GM21619 (cell line): ENCODE measurements around the gene PLXND1.
"Not testable (repeated sequence)": the region's sequence is repeated elsewhere in the genome, so short reads cannot be mapped to it uniquely, and the experiment has no call there.

Experiments
- ATAC-seq: cut with Tn5 transposase; IDR thresholded peaks from one replicate; pipeline ENCODE4 v1.9.1; 2021; ENCODE audit not compliant: unreplicated experiment

The PLXND1 gene

DNA sequence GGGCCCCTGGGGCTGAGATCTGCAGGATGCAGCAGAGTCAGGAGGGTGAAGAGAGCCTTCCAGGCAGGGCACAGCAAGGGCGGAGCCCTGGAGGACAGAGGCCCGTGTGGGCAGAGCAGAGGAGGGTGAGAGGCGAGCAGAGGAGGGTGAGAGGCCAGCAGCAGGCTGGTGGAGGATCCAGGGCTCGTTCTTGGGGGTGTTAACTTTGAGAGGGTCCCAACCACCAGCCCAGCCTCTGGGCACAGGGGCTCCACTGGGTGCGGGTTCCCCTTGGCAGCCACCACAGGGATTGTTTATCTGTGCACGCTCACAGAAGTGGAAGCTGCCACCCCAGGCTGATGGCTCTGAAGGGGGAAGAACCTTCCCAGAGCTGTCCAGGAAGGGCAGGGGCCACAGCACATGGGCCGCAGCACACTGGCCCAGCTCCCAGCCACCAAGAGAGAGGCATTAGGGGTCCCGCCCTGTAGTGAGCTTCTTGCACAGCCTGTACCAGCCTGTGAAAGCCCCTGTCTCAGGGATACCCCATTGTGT lies 9.3 kb upstream of the PLXND1 start:
- no peak for ATAC-seq

DNA sequence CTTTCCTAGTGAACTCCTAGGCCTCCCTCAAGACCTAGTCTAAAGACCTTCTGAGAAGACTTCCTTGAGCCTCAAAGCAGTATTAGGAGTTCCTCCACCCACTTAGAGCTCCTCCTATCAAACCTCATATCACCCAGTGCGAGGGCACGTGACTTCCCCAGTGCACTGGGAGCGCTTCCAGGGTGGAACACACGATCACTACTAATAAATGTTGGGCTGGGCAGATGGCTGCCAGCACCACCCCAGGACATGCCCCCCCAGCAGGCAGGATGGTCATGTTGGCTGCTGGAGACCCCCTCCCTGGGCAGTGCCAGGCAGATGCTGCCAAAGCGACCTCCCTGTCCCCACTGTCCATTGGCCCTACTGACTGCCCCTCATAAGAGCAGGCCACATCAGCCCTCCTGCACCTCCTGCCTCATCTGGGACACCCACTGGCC lies 8.5 kb upstream of the PLXND1 start:
- ATAC-seq: no peak

DNA sequence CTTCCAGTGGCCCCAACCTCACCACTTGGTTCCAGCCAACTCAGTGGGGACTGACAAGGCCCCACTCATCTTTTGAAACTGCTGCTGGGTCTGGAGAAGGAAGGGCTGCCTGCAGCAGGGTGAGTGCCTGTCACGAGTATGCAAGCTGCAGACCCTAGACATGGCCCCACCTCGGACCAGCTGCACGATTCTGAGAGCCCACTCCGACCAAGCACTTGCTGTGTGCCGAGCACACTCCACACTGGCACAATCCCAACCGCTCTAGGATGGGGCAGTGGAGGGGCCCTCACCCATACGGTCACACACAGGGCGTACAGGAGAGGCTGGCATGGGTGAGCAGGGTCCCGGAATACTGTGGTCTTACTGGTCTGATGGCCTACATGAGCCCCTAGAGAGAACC lies 8.0 kb upstream of the PLXND1 start:
- ATAC-seq: no peak

DNA sequence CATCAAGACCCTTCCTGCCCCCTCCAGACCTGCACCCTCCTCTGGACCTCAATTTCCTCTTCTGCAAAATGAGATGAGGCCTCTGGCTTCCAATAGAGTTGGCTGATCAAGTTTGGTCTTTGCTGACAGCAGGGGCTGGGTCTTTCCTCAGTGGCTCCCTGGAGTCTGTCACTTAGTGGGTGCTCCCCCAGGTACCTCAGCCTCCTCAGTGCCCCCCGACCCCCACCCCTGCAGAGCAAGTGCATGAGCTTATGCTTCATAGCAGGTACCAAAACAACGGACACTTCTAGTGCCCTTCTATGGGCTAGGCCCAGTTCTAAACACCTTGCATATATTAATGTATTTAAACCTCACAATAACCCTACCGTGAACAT lies 6.9 kb upstream of the PLXND1 start:
- ATAC-seq: no peak

DNA sequence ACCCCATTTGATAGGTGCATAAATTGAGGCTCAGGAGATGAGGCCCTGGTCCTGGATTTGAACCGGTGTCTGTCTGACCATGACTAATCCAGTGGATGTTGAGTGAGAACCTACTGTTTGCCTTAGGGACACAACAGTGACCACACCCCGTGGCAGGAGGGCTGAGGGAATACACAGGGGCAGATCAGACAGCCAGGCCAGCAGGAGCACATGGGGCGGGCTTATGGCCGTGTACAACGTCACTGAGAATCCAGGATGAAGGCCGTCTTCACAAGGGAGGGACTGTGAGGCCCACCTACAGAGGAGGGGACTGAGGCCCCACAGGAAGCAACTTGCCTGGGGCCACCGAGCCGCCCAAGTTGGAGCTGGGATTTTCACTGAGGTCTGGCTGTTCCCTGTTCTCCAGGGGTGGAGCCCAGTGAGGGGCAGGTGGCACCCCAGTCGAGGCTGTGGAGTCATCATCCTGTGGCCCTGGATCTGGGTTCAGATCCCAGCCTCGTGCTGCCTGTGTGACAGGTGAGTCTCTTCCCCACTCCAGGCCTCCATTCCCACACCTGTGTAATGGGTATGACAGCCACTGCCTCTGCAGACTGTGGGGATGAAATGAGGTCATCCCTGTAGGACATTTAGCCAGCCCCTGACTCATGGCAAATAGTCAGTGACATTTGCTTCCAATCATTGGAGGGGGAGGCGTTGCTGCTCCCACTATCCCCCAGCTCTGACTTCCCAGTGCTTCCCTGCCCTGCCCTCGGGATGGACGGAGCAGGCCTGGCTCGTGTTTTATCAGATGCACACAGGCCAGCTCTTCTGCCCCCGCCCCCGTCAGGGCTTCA lies 6.3 kb upstream of the PLXND1 start:
- no peak for ATAC-seq

DNA sequence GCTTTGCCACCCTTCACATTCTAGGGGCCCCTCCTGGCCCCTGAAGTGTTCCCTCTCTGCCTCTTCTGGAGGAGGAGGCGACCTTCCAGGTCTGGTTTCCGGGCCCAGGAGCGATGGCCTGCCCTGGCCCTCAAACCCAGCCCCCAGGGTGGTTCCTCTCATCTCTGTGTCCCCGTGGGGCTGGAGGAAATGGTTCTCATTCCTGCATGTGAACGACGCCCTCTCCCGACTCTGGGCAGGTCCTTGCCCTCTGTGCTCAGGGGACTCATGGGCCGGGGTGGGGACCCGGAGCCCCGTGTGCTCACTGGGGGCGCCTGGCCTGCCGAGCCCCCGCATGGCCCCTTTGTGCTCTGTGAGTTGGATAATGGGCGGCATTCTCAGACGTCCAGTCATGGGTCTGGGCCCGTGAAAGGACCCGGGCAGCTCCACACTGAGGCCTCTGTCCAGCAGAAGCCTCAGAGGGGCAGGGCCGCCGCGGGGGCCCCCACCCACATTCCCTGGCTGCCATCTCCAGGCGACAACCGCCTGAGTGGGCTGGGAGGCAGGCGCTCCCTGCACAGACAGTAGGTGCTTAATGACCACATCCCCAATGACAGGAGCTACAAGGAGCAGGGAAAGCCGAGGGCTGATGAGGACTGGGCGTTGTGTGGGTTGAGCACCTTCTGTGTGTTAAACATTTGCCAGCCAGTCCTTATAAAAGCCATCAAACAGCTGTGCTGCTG lies 5.5 kb upstream of the PLXND1 start:
- ATAC-seq: no peak

DNA sequence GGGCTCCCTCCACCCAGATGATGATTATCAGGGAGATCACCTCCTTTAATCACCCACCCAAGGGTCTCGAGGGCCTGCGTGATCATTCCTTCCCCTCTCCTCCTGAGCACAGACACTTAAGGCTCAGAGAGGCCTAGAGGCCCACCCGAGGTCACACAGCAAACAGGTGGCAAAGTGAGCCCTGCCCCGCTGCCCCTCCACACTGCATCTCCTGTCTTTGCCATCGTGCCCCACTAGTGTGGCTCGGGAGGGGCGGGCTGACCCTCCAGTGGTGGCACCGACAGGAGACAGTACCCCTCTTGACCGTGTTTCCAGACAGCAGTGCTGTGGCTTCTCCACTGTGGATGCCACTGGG lies 4.9 kb upstream of the PLXND1 start:
- no peak for ATAC-seq

DNA sequence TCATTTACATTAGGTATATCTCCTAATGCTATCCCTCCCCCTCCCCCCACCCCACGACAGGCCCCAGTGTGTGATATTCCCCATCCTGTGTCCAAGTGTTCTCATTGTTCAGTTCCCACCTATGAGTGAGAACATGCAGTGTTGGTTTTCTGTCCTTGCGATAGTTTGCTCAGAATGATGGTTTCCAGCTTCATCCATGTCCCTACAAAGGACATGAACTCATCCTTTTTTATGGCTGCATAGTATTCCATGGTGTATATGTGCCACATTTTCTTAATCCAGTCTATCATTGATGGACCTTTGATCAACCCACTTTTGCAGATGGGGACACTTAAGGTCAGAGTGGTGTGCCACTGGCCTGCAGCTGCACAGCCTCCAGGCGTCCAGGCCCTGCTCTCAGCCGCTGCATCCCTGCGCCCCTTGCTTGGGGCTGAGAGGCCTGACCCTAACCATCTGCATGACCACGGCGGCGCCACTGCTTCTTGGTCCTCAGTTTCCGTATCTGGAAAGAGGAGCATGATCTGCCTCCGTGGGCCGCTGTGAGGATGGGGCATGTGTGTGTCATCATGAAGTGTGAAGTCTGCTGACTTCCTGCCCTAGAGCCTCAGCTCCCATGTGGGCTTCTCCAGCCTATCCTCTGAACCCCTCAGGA lies 4.4 kb upstream of the PLXND1 start:
- not testable (repeated sequence) for ATAC-seq

DNA sequence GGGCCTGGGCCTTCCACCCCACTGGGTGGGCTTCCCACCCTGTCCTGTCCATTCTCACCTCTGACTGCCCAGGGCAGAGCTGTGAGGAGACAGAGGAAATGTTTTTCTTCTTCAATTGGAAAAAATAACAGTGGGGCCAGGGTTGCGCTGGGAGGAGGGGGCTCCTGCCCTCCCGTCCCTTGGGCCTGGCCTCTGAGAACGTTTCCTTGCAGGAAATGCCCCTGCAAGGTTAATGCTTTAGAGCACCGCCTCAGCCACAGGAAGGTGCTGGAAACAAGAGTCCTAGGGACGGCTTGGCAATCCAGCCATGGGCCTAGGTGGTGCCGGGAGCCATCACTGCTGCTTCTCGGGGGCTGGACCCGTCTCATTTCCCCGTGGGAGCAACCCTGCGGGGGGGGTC lies 3.8 kb upstream of the PLXND1 start:
- ATAC-seq: no peak

DNA sequence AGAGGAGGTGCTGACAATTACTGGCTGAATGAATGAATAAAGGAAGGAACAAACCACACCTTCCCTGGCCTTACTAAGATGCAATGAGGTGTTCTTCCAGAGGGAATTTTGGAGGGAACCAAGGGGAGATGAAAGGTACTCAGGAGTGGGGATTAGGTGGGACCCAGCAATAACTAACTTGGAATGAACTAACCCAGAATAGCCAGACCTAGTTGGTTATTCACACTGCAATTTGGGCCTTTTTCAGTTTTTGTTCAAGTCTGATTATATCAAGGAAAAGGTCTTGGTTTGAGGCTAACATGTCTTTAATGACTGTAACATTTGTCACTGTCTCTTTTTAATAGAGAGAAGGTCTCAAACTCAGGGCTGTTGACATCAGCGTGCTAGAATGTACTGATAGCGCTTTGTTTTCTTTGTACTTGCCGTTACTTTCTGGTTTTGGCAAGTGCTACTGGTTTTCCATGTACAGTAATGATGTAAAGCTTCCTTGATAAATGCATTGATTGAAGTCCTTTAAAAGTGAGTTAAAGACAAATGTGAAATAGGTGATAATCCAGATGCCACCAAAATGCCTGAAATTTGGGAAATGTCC lies 3.2 kb upstream of the PLXND1 start:
- no peak for ATAC-seq

DNA sequence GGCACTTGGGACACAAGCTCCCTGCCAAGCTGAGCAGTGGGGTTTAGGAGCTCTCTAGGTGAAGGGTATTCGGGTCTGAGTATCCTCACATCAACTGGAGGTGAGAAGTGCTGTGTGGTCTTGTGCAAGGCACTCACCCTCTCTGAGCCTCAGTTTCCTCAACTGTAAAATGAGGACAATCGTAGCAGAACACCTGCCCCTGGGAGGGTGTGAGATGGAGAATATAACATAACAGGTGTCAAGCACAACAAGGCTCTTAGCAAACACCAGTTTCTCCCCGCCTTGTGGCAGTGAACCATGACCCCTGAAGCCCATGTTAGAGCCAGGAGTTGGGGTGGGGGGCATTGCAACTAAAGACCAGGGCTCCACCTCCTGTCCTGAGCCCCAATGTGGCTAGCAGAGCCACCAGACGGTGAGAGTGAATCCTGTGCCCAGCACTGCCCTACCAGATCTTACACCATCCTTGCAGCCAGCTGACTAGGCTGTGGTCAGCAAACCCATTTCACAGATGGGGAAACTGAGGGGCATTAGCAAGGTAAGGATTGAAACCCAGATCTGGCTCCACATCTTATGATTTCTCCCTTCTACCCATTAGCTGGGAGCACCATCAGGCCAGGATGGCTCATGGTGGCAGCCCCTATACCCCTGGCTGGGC lies 2.6 kb upstream of the PLXND1 start:
- no peak for ATAC-seq

DNA sequence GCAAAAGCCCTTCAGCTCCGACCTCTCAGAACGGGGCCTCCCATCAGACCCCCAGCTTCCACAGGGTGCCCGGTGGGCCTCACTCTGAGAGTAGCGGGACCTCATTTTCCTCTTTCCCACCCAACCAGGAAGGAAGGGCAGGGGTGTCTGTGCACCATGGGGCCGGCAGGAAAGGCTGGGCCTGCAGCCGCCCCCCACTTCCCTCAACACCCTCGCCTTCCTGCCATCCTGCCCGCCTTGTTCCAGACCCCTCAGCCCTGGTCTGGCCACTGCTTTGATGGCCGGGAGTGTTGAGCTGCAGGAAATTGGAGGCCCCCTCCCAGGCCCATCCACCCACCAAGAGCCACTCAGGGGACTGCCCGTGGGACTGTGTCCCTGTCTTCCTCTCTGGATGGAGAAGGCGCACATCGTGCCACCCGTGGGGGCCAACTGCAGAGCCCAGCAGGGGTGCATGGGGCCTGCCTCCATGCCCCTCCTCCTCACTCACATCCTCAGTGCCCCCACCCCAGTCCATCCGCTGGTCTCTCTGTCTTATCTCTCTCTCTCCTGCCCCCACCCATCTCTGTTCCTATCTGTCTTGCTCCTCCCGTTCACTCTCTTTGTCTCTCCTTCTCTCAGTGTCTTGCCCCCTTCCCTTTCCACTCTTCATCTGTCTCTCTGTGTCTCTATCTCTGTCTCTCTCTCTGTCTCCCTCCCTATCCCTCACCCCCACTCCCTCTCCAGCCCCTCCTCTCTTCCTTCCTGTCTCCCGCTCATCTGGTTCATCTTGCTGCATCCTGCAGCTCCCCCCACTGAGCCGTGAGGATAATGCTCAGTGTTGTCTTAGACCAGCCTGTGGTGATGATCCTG lies 1.8 kb upstream of the PLXND1 start:
- ATAC-seq: no peak

DNA sequence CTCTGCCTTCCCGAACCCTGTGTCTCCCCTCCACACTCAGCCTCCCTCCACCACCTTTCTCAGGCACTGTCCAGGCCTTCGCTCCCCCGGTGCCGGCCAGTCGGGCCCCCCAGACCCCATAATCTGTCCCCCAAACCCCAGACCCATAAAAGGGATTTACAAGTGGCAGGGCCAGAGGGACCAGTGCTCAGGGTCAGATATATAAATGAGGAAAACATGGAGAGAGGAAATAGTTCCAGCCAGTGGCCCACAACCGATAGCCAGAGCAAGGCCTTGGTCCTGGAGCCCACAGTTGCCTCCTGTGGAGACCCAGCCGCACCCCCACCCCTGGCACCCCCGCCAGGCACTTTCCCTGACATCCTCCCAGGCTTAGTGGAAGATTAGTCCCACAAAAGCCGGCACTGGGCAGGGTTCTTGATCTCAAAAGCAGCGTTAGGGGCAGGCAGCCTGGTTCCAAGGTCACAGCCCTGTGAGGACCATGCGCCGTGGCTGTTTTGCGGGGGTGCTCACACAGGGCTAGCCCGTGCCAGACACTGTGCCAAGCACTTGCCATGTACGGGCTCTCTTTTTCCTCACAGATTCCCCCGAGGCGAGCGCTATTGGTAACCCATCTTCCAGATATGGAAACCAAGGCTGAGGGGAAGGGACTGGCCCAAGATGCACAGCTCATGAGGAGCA lies 1.1 kb upstream of the PLXND1 start:
- ATAC-seq: no peak

DNA sequence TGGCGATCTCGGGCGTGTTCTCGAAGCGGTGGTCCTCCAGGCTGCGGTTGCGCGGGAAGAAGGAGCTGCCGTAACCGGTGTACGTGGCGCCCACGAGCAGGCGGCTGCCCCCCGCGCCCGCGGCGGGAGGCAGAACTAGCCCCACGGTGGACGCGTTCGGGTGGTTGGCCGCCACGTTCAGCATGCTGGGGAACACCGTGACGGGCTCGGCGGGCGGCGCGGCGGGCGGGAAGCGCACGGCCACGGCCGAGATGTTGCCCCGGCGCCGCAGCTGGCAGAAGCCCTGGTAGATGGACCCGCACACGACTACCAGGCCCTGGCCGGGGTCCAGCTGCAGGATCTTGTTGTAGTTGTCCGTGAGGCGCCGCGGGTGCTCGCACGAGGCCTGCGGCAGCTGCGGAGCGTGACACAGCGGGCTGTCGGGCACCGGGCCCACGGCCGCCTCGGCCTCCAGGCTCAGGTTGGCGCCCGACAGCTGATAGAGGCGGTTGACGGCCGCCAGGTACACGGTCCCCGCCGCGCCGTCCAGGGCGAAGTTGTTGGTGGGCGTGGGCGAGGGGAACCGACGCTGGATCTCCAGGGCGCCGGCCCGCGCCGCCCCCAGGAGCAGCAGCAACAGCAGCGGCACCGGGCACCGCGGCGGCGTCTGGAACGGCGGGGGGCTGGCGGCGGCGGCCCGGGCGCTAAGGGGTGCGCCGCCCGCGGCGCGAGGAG lies 397 bp downstream of the PLXND1 start:
- ATAC-seq: no peak

DNA sequence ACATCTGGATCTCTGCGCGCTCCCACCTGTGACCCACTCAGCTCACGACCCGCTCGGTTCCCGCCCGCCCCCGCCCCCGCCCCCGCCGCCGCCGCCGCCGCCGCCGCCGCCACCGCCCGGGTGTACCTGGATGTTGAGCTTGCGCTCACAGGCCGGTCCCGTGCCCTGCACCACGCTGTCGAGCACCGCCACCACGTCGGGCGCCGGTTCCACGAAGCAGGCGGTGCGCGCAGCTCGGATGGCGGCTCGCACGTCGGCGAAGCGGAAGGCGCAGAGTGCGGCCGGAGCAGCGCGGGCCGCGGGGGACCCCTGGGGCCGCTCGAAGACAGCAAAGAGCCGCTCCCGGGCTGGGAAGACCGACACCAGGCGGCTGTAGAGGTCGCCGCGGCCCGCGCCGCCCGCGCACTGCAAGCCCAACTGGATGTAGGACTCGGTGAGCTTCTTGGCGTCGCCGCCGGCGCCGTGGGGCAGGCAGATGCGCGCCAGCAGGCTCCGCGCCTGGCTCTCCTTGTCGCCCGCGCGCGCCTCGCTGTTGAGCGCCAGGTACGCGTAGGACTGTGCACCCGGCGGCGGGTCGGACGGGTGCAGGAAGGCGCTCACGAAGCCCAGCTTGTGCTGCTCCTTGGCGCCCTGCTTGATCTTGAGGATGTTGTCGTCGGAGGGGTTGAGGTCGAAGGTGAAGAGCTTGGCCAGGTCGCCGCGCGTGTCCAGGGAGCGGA lies 1.1 kb downstream of the PLXND1 start:
- no peak for ATAC-seq

DNA sequence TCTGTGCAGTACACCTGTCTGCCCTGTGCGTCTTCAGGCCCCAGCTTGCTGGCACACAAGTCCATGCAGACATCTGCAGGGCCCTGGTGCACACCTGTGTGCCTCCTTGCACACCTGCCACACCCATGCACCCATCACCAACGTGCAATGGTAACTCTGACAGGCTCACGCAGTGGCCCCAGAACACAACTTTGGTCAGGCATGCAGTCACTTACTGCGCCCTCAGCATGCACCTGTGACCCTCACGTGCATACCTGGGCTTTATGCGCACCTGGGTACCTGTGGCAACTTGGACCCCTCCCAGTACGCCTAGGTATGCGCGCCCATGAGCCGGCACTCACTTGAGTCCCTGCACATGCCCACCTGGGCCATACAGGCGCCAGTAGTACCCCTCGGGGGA lies 1.7 kb downstream of the PLXND1 start:
- ATAC-seq: no peak

DNA sequence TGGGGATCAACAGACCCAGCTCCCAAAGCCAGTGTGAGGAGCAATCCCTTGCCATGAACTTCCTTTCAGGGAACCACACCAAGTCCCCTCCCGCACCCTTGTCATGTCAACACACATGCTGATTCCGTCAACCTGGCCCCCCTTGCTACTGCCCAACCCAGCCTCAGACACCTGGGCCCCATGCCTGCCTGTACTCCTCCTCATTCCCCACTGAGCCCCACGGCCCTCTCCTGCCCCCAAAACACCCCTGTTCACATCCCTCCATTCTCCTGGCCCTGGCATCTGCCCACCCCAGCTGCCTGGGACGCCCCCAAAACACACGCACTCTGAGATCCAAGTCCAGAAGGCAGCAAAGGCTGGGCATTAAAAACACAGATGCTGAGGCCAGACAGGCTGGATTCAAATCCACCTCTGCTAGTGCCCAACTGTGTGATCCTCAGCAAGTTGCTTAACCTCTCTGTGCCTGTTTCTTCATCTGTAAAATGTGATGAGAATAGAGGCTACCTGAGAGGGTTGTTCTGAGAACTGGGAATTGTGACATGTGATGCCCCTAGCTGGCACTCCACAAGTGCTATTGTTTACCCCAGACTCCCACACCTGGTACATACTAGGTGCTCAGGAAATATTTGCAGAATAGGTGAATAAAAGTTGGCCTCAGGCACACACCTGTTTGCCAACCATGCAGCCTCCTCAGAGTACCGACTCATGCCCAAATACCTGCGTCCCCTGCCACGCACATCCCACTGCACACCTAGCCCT lies 2.3 kb downstream of the PLXND1 start:
- no peak for ATAC-seq

DNA sequence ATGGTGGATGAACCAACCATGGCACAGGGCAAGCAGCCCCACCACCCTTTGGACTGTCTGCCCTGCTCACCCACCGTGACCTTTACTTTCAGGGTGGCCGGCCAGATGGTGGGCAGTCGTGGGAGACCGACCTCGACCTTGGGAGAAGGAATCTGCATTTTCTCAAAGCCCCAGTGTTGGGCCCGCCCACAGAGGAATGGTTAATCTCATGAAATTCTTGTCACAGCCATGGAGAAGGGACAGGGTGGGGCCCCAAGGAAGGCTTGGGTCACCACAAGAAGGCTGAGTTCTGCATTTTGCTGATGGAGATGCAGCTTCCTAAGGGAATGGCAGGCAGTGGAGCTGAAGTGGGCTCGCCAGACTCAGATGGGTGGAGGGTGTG lies 2.9 kb downstream of the PLXND1 start:
- ATAC-seq: no peak
